ENCODE data around the gene MCC.

Gene MCC

GRCh38 chr5:113450462-113450861, 37.8 kb downstream of the MCC start:
- Histone ChIP-seq H3K27me3 (replicated peaks; ENCODE audit: control insufficient read depth, insufficient read depth, low read length) (no peaks in the 10 kb centered on the region), H3K4me3 (replicated peaks; ENCODE audit: low read depth, low read length) (no peak overlapping the region), H3K36me3 (ENCODE audit: control insufficient read depth, insufficient read depth, low read length) (no peaks in the 10 kb centered on the region)
- no peak for DNase-seq (ENCODE audit: extremely low read depth, insufficient read length)
- TF ChIP-seq CTCF (IDR thresholded peaks at IDR 0.05; ENCODE audit: insufficient read depth, low read length, poor library complexity, severe bottlenecking) = no peak

- no peaks in the 10 kb centered on the region for H3K36me3 ChIP-seq (ENCODE audit: control insufficient read depth, insufficient read depth, low read length)
- no peak for DNase-seq (ENCODE audit: extremely low read depth, insufficient read length)
- no peak overlapping the region for H3K4me3 ChIP-seq (replicated peaks; ENCODE audit: low read depth, low read length)
- no peaks in the 10 kb centered on the region for H3K27me3 ChIP-seq (replicated peaks; ENCODE audit: control insufficient read depth, insufficient read depth, low read length)
- TF ChIP-seq CTCF (IDR thresholded peaks at IDR 0.05; ENCODE audit: insufficient read depth, low read length, poor library complexity, severe bottlenecking) = no peak
Measured at GRCh38 chr5:113448252-113448651, 40.0 kb downstream of the MCC start.

GRCh38 chr5:113447498-113448050, 40.7 kb downstream of the MCC start:
- no peak for TF ChIP-seq CTCF (IDR thresholded peaks at IDR 0.05; ENCODE audit: insufficient read depth, low read length, poor library complexity, severe bottlenecking)
- H3K4me3 ChIP-seq (replicated peaks; ENCODE audit: low read depth, low read length) = no peak overlapping the region
- no peaks in the 10 kb centered on the region for H3K36me3 ChIP-seq (ENCODE audit: control insufficient read depth, insufficient read depth, low read length)
- no peaks in the 10 kb centered on the region for H3K27me3 ChIP-seq (replicated peaks; ENCODE audit: control insufficient read depth, insufficient read depth, low read length)
- DNase-seq (ENCODE audit: extremely low read depth, insufficient read length) = no peak

- DNase-seq (ENCODE audit: extremely low read depth, insufficient read length) = no peak
- no peak for TF ChIP-seq CTCF (IDR thresholded peaks at IDR 0.05; ENCODE audit: insufficient read depth, low read length, poor library complexity, severe bottlenecking)
- Histone ChIP-seq H3K27me3 (replicated peaks; ENCODE audit: control insufficient read depth, insufficient read depth, low read length) (no peaks in the 10 kb centered on the region), H3K4me3 (replicated peaks; ENCODE audit: low read depth, low read length) (no peak overlapping the region), H3K36me3 (ENCODE audit: control insufficient read depth, insufficient read depth, low read length) (no peaks in the 10 kb centered on the region)
Measured at GRCh38 chr5:113446358-113446927, 41.8 kb downstream of the MCC start.

- DNase-seq (ENCODE audit: extremely low read depth, insufficient read length) = no peak
- TF ChIP-seq CTCF (IDR thresholded peaks at IDR 0.05; ENCODE audit: insufficient read depth, low read length, poor library complexity, severe bottlenecking) = no peak
- Histone ChIP-seq H3K4me3 (replicated peaks; ENCODE audit: low read depth, low read length) (no peak overlapping the region), H3K27me3 (replicated peaks; ENCODE audit: control insufficient read depth, insufficient read depth, low read length) (no peaks in the 10 kb centered on the region; the same call in 1 of the 2 replicates), H3K36me3 (ENCODE audit: control insufficient read depth, insufficient read depth, low read length) (no peaks in the 10 kb centered on the region)
Measured at GRCh38 chr5:113437111-113437510, 51.1 kb downstream of the MCC start.

- no peak overlapping the region for H3K4me3 ChIP-seq (replicated peaks; ENCODE audit: low read depth, low read length)
- TF ChIP-seq CTCF (IDR thresholded peaks at IDR 0.05; ENCODE audit: insufficient read depth, low read length, poor library complexity, severe bottlenecking) = no peak
- DNase-seq (ENCODE audit: extremely low read depth, insufficient read length) = no peak
- no peaks in the 10 kb centered on the region; the same call in 1 of the 2 replicates for H3K27me3 ChIP-seq (replicated peaks; ENCODE audit: control insufficient read depth, insufficient read depth, low read length)
- H3K36me3 ChIP-seq (ENCODE audit: control insufficient read depth, insufficient read depth, low read length) = no peaks in the 10 kb centered on the region
Measured at GRCh38 chr5:113435575-113435974, 52.7 kb downstream of the MCC start.

All from GM06990 (cell line).